ENCODE data around the gene DPH3. TPM values are rescaled to one million over a fixed set of nuclear protein-coding genes. Genes with fewer than 3 reads are reported as not detected.

Gene DPH3
- total and polyA plus RNA-seq, 2 donors (not counting 3 experiments of a cell fraction or from before 2014, with no cell fraction given), result 7.7 to 28.7 TPM

DNA sequence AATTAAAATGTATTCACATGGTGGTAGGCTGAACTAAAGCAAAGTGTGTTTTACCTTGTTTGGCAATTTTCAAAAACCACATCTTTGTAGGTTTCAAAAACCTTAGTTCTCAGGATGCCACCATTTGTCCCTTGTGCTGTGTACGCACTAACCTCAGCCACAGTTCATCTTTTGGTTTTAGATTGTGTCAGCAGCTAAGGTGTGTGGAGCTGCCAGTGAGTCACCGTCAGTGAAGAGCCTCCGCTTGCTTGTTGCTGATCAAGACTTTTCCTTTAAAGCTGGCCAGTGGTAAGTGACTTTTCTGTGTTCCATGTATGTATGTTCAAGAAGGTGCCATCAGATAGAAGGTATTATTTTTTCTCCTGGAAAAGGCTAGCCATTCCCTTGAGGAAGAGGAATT is 21.4 kb upstream of the DPH3 start:
- no peak overlapping the region for H3K4me2 ChIP-seq (ENCODE audit: insufficient read depth, low read length)
- H3K4me1 ChIP-seq (ENCODE audit: control insufficient read depth, extremely low read depth, insufficient read depth, low read length), result peaks cover 2% of the 10 kb centered on the region
- CTCF ChIA-PET, result interaction anchor here (0.9 to 2.2 kb wide), 5 partner anchors 37 to 265 kb away, joined by 3 to 11 read pairs (median 3); no protein-coding TSS in a partner anchor
- no peak overlapping the region for H2AFZ ChIP-seq (ENCODE audit: low read depth, low read length)
- TF ChIP-seq FOS (IDR thresholded peaks at IDR 0.05; ENCODE audit: borderline replicate concordance, insufficient read depth, low read length) (no peak), POLR2AphosphoS5 (IDR thresholded peaks at IDR 0.05; ENCODE audit: insufficient read depth, low read depth, low read length) (no peak), MYC (IDR thresholded peaks at IDR 0.05; ENCODE audit: low read depth, low read length) (no peak)
- no peaks in the 10 kb centered on the region for H4K20me1 ChIP-seq (replicated peaks; ENCODE audit: control insufficient read depth, extremely low read depth, insufficient read depth, low read length)
- no peaks in the 10 kb centered on the region for H3K27me3 ChIP-seq (ENCODE audit: control insufficient read depth in 2 of 2, insufficient read depth in 2 of 2, low read length in 2 of 2)
- BruUV-seq (replicated peaks), result no TSS peak
- FAIRE-seq (no peak), DNase-seq (ENCODE audit: low read depth, low spot score) (no peak)
- H3K9me3 ChIP-seq (replicated peaks; ENCODE audit: control insufficient read depth, insufficient read depth, low read length), result no peaks in the 10 kb centered on the region
- intact Hi-C loops (cut with micrococcal nuclease) (no loop called here), dilution Hi-C loops (cut with MboI; ENCODE audit: extremely low pct_ligation_motif_present, low sequenced_read_pairs) (no loop called here)
- H3K4me3 ChIP-seq (replicated peaks in 1 of 3; ENCODE audit: insufficient read depth in 1 of 3, low read depth in 1 of 3, low read length in 3 of 3), result no peak overlapping the region
- H3K27ac ChIP-seq (ENCODE audit: insufficient read depth, low read depth, low read length), result no peak overlapping the region
- POLR2A ChIA-PET, result no interaction called here
- H3K9me1 ChIP-seq (replicated peaks; ENCODE audit: control insufficient read depth, extremely low read depth, insufficient read depth, low read length), result no peaks in the 10 kb centered on the region
- peaks cover 1 to 3% of the 10 kb centered on the region in 2 experiments for H3K36me3 ChIP-seq (ENCODE audit: control insufficient read depth in 2 of 2, extremely low read depth in 1 of 2, insufficient read depth in 2 of 2, low read length in 2 of 2)
- no peak overlapping the region for H3K9ac ChIP-seq (replicated peaks; ENCODE audit: extremely low read depth, insufficient read depth, low read length)
- H3K79me2 ChIP-seq (ENCODE audit: control insufficient read depth, insufficient read depth, low read length), result no peaks in the 10 kb centered on the region

DNA sequence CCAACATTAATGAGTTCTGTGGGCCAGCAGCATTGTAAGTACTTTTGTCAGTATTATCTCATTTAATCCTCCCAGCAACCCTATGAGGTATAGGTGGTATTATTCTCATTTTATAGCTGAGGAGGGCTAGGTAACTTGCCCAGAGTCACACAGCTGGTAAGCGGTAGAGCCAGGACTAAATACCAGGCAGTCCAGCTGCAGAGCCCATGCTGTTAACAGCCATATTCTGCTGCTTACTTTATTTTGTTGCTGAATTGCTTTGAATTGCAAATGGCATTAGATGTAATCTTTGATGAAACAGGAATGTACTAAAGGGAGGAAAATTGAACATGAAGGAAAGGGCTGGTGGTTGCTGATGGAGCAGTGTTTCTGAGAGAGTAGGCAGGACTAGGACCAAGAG is 19.9 kb upstream of the DPH3 start:
- Histone ChIP-seq H4K20me1 (replicated peaks; ENCODE audit: control insufficient read depth, extremely low read depth, insufficient read depth, low read length) (no peaks in the 10 kb centered on the region), H3K9me3 (replicated peaks; ENCODE audit: control insufficient read depth, insufficient read depth, low read length) (no peaks in the 10 kb centered on the region), H3K4me3 (replicated peaks in 1 of 3; ENCODE audit: insufficient read depth in 1 of 3, low read depth in 1 of 3, low read length in 3 of 3) (no peak overlapping the region), H3K79me2 (ENCODE audit: control insufficient read depth, insufficient read depth, low read length) (no peaks in the 10 kb centered on the region), H3K9ac (replicated peaks; ENCODE audit: extremely low read depth, insufficient read depth, low read length) (no peak overlapping the region), H3K36me3 (ENCODE audit: control insufficient read depth in 2 of 2, extremely low read depth in 1 of 2, insufficient read depth in 2 of 2, low read length in 2 of 2) (peaks cover 1 to 3% of the 10 kb centered on the region in 2 experiments), H2AFZ (ENCODE audit: low read depth, low read length) (no peak overlapping the region), H3K4me1 (ENCODE audit: control insufficient read depth, extremely low read depth, insufficient read depth, low read length) (peaks cover 14% of the 10 kb centered on the region), H3K4me2 (ENCODE audit: insufficient read depth, low read length) (no peak overlapping the region), H3K27me3 (ENCODE audit: control insufficient read depth in 2 of 2, insufficient read depth in 2 of 2, low read length in 2 of 2) (no peaks in the 10 kb centered on the region), H3K27ac (ENCODE audit: insufficient read depth, low read depth, low read length) (no peak overlapping the region), H3K9me1 (replicated peaks; ENCODE audit: control insufficient read depth, extremely low read depth, insufficient read depth, low read length) (no peaks in the 10 kb centered on the region)
- no TSS peak for BruUV-seq (replicated peaks)
- FAIRE-seq (no peak), DNase-seq (ENCODE audit: low read depth, low spot score) (no peak)
- dilution Hi-C loops (cut with MboI; ENCODE audit: extremely low pct_ligation_motif_present, low sequenced_read_pairs) (no loop called here), intact Hi-C loops (cut with micrococcal nuclease) (no loop called here)
- POLR2A ChIA-PET, result no interaction called here
- CTCF ChIA-PET, result interaction anchor here (1.3 to 1.6 kb wide), 3 partner anchors 16 to 266 kb away, joined by 3 to 8 read pairs (median 4); no protein-coding TSS in a partner anchor
- TF ChIP-seq, protein P1, sequence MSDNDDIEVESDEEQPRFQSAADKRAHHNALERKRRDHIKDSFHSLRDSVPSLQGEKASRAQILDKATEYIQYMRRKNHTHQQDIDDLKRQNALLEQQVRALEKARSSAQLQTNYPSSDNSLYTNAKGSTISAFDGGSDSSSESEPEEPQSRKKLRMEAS (IDR thresholded peaks at IDR 0.05; ENCODE audit: insufficient read depth, insufficient read length), result no peak
- TF ChIP-seq POLR2A (IDR thresholded peaks at IDR 0.05; ENCODE audit: low read depth, low read length), result no peak
- no peak for TF ChIP-seq POLR2AphosphoS5 (IDR thresholded peaks at IDR 0.05; ENCODE audit: insufficient read depth, low read depth, low read length)
- TF ChIP-seq JUN (IDR thresholded peaks at IDR 0.05; ENCODE audit: borderline replicate concordance, insufficient read depth, insufficient read length, low read depth), result no peak
- TF ChIP-seq GATA2 (IDR thresholded peaks at IDR 0.05; ENCODE audit: insufficient read depth, insufficient read length, low read depth, low read length), result no peak
- TF ChIP-seq FOS (IDR thresholded peaks at IDR 0.05; ENCODE audit: borderline replicate concordance, insufficient read depth, low read length), result no peak
- TF ChIP-seq, protein P2, sequence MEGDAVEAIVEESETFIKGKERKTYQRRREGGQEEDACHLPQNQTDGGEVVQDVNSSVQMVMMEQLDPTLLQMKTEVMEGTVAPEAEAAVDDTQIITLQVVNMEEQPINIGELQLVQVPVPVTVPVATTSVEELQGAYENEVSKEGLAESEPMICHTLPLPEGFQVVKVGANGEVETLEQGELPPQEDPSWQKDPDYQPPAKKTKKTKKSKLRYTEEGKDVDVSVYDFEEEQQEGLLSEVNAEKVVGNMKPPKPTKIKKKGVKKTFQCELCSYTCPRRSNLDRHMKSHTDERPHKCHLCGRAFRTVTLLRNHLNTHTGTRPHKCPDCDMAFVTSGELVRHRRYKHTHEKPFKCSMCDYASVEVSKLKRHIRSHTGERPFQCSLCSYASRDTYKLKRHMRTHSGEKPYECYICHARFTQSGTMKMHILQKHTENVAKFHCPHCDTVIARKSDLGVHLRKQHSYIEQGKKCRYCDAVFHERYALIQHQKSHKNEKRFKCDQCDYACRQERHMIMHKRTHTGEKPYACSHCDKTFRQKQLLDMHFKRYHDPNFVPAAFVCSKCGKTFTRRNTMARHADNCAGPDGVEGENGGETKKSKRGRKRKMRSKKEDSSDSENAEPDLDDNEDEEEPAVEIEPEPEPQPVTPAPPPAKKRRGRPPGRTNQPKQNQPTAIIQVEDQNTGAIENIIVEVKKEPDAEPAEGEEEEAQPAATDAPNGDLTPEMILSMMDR (IDR thresholded peaks at IDR 0.05; ENCODE audit: extremely low read depth in 1 of 2, insufficient read depth in 1 of 2, low read depth in 1 of 2, low read length in 2 of 2), result no peak
- TF ChIP-seq MYC (IDR thresholded peaks at IDR 0.05; ENCODE audit: low read depth, low read length), result no peak
- no peak for TF ChIP-seq EZH2 (IDR thresholded peaks at IDR 0.05; ENCODE audit: borderline replicate concordance, low read depth, low read length, severe bottlenecking)
